ENCODE results near the gene PRKAA2. TPM values are rescaled to one million over a fixed set of nuclear protein-coding genes. Genes with fewer than 3 reads are reported as not detected.

PRKAA2 gene
- total RNA-seq, 1 donor from 2014 or later = 2.1 TPM

DNA sequence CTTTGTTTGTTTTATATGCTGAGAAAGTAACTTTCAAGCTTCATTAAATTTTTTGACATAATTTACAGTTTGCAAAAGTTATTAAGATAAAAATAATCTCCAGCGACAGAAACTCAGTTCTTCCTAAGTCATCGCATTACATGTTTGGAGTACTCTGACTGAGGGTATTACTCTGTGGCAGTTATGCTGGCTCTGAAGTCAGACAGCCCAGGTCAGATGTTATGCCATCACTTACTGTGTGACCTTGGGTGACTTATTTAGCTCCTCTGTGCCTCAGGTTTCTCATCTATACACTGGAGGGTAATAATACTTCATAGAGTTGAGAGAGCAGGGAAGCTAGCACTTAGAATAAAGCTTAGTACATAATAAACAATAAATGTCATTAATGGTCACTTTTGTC, 26.4 kb downstream of the PRKAA2 start:
- no peaks in the 10 kb centered on the region for H3K27me3 ChIP-seq (ENCODE audit: control insufficient read depth, insufficient read depth, low read length)
- H3K4me3 ChIP-seq (ENCODE audit: low read depth, low read length) = no peak overlapping the region
- TF ChIP-seq, protein P1, sequence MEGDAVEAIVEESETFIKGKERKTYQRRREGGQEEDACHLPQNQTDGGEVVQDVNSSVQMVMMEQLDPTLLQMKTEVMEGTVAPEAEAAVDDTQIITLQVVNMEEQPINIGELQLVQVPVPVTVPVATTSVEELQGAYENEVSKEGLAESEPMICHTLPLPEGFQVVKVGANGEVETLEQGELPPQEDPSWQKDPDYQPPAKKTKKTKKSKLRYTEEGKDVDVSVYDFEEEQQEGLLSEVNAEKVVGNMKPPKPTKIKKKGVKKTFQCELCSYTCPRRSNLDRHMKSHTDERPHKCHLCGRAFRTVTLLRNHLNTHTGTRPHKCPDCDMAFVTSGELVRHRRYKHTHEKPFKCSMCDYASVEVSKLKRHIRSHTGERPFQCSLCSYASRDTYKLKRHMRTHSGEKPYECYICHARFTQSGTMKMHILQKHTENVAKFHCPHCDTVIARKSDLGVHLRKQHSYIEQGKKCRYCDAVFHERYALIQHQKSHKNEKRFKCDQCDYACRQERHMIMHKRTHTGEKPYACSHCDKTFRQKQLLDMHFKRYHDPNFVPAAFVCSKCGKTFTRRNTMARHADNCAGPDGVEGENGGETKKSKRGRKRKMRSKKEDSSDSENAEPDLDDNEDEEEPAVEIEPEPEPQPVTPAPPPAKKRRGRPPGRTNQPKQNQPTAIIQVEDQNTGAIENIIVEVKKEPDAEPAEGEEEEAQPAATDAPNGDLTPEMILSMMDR (IDR thresholded peaks at IDR 0.05; ENCODE audit: insufficient read depth, low read length, severe bottlenecking) = no peak
- DNase-seq (ENCODE audit: low read depth) = no peak
- FAIRE-seq = no peak
- no peaks in the 10 kb centered on the region for H3K36me3 ChIP-seq (ENCODE audit: control insufficient read depth, insufficient read depth, low read length)

DNA sequence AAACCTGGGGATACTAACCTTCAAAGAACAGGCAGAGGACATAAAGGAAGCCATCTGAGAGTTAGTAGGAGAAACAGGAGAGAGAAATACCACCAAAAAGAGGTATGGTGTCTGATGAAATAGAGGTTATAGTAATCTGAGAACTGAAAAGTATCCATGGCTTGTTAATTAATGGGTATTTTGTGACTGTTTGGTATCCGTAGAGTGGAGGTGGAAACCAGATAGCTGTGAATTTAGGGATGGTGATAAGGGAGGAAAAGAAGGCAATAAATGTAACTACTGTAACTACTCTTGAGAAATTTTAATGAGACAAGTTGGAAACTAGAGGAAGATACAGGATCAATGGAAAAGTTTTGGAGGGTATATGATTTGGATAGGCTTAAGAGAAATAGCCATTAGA, 27.5 kb downstream of the PRKAA2 start:
- TF ChIP-seq, protein P1 (IDR thresholded peaks at IDR 0.05; ENCODE audit: insufficient read depth, low read length, severe bottlenecking) = no peak
- FAIRE-seq (no peak), DNase-seq (ENCODE audit: low read depth) (no peak)
- Histone ChIP-seq H3K4me3 (ENCODE audit: low read depth, low read length) (no peak overlapping the region), H3K27me3 (ENCODE audit: control insufficient read depth, insufficient read depth, low read length) (no peaks in the 10 kb centered on the region), H3K36me3 (ENCODE audit: control insufficient read depth, insufficient read depth, low read length) (no peaks in the 10 kb centered on the region)

GRCh38 chr1:56675763-56676162, 30.6 kb downstream of the PRKAA2 start:
- TF ChIP-seq, protein P1 (IDR thresholded peaks at IDR 0.05; ENCODE audit: insufficient read depth, low read length, severe bottlenecking) = no peak
- DNase-seq (ENCODE audit: low read depth) (no peak), FAIRE-seq (no peak)
- no peaks in the 10 kb centered on the region for H3K27me3 ChIP-seq (ENCODE audit: control insufficient read depth, insufficient read depth, low read length)
- H3K4me3 ChIP-seq (ENCODE audit: low read depth, low read length) = no peak overlapping the region
- H3K36me3 ChIP-seq (ENCODE audit: control insufficient read depth, insufficient read depth, low read length) = no peaks in the 10 kb centered on the region

GRCh38 chr1:56676571-56677035, 31.5 kb downstream of the PRKAA2 start:
- TF ChIP-seq, protein P1 (IDR thresholded peaks at IDR 0.05; ENCODE audit: insufficient read depth, low read length, severe bottlenecking) = no peak
- H3K4me3 ChIP-seq (ENCODE audit: low read depth, low read length) = no peak overlapping the region
- FAIRE-seq (no peak), DNase-seq (ENCODE audit: low read depth) (peak; percentile 90)
- no peaks in the 10 kb centered on the region for H3K27me3 ChIP-seq (ENCODE audit: control insufficient read depth, insufficient read depth, low read length)
- H3K36me3 ChIP-seq (ENCODE audit: control insufficient read depth, insufficient read depth, low read length) = no peaks in the 10 kb centered on the region

DNA sequence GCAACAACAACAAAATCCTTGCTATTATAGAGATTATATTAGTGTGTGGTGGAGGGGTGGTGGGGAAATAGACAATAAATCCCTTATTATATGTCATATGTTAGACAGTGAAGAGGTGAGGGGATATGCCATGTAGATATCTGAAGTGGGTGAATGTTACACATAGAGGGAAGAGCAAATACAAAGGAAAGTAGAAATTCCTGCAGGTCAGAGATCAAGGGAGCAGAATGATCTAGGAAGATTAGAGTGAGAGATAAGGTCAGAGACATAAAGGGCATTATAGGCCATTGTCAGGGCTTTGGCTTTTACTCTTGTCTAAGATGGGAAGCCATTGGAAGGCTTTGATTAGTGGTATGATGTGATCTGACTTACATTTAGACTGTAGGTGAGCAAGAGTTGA, 38.5 kb downstream of the PRKAA2 start:
- Histone ChIP-seq H3K36me3 (ENCODE audit: control insufficient read depth, insufficient read depth, low read length) (no peaks in the 10 kb centered on the region), H3K4me3 (ENCODE audit: low read depth, low read length) (no peak overlapping the region), H3K27me3 (ENCODE audit: control insufficient read depth, insufficient read depth, low read length) (no peaks in the 10 kb centered on the region)
- no peak for FAIRE-seq
- DNase-seq (ENCODE audit: low read depth) = no peak
- TF ChIP-seq, protein P1 (IDR thresholded peaks at IDR 0.05; ENCODE audit: insufficient read depth, low read length, severe bottlenecking) = no peak

DNA sequence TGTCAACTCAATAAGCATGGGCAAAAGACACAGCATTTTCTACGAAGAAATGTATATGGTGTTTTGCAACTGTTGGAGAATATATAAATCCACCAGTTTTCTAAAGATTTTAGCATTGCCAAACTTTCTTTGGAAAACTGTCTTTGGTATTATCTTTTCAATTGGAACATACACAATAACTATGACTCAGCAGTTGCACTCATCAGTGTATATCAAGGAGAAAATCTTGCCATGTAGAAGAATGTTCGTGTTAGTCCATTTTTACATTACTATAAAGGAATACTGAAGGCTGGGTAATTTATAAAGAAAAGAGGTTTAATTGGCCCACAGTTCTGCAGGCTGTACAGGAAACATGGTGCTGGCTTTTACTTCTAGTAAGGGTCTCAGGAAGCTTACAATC, 41.1 kb downstream of the PRKAA2 start:
- no peaks in the 10 kb centered on the region for H3K27me3 ChIP-seq (ENCODE audit: control insufficient read depth, insufficient read depth, low read length)
- DNase-seq (ENCODE audit: low read depth) (peak; percentile 41), FAIRE-seq (no peak)
- TF ChIP-seq, protein P1 (IDR thresholded peaks at IDR 0.05; ENCODE audit: insufficient read depth, low read length, severe bottlenecking) = no peak
- H3K4me3 ChIP-seq (ENCODE audit: low read depth, low read length) = no peak overlapping the region
- H3K36me3 ChIP-seq (ENCODE audit: control insufficient read depth, insufficient read depth, low read length) = no peaks in the 10 kb centered on the region
